ENCODE data around the gene SLC1A5.

DNA sequence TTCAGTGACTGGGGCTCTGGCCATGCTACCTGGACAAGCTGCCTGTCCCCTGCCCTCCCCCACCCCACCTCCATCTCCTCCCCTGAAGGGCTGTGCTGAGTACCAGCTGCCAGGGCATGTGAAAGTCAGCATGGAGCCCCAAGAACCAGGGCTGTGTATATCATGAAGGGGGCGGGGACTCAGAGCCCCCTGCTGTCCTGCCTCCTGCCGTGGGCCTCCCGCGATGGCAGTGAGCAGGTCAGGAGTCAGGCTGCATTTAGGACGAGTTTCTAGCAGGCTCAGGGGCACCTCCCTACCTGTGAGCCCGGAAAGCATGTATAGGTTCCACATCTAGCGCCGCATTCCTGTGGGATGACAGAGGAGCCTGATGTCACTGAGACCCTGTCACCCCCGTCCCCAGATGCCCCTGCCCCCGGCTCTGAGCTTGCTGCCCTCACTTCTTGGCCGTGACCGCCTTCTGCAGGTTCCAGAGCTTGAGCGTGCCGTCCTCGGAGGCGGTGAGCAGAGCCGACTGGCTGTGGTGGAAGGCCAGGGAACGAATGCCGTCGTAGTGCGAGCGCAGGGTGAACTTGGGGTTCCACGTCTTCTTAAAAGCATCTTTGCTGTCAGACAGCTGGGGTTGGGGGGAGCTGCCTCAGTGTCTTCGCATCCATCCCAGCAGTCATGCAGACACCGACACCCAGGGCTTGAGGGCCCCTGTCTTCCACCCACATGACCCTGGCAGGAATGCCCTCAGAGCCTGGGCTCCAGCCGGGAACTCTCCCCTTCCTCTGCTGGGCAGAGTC lies 63.2 kb downstream of the SLC1A5 start:
- no peak for TF ChIP-seq CTCF (IDR thresholded peaks at IDR 0.05)
- no peak for TF ChIP-seq POLR2A (IDR thresholded peaks at IDR 0.05)

Data from uterus (tissue), 2 donors.